Stomach smooth muscle (tissue), 2 donors: ENCODE results near the gene TNS1.

ENCODE experiments used
- H3K27ac ChIP-seq: one replicate; pipeline ENCODE4 v1.7.0; 2013; ENCODE audit warnings: mild to moderate bottlenecking, low read length, inconsistent platforms
- H3K27me3 ChIP-seq, 2 donors: one replicate each; pipeline ENCODE4 v1.7.0; 2013; ENCODE audit warnings: low read length in 2 of 2; ENCODE audit not compliant: insufficient read depth in 2 of 2, control insufficient read depth in 1 of 2
- H3K36me3 ChIP-seq, 2 donors: one replicate each; pipeline ENCODE4 v1.7.0; 2013; ENCODE audit warnings: low read length in 2 of 2; ENCODE audit not compliant: control insufficient read depth in 2 of 2, insufficient read depth in 2 of 2
- H3K4me1 ChIP-seq: one replicate; pipeline ENCODE4 v1.7.0; 2013; ENCODE audit warnings: low read length; ENCODE audit not compliant: control insufficient read depth, insufficient read depth
- H3K4me3 ChIP-seq, 2 donors: one replicate each; pipeline ENCODE4 v1.7.0; 2013; ENCODE audit warnings: low read length in 2 of 2
- H3K9ac ChIP-seq, 2 donors: one replicate each; pipeline ENCODE4 v1.7.0; 2013; ENCODE audit warnings: low read length in 2 of 2, mild to moderate bottlenecking in 1 of 2
- H3K9me3 ChIP-seq, 2 donors: one replicate each; pipeline ENCODE4 v1.7.0; 2013; ENCODE audit warnings: low read length in 2 of 2; ENCODE audit not compliant: control insufficient read depth in 2 of 2
- donor health status: healthy.
- donor health status: Pancreatic carcinoma.

TNS1 gene

GRCh38 chr2:217761645-217762277 lies 241.0 kb downstream of the TNS1 start:
- no peaks in the 10 kb centered on the region for H3K27me3 ChIP-seq
- no peak overlapping the region for H3K9ac ChIP-seq
- peaks cover 0 to 12% of the 10 kb centered on the region in 2 donors for H3K36me3 ChIP-seq
- no peak overlapping the region for H3K4me3 ChIP-seq
- H3K27ac ChIP-seq: no peak overlapping the region
- H3K4me1 ChIP-seq: no peaks in the 10 kb centered on the region
- H3K9me3 ChIP-seq: peaks cover 3 to 5% of the 10 kb centered on the region in 2 donors

- no peak overlapping the region for H3K27ac ChIP-seq
- H3K4me3 ChIP-seq: no peak overlapping the region
- H3K27me3 ChIP-seq: no peaks in the 10 kb centered on the region
- H3K4me1 ChIP-seq: peaks cover 12% of the 10 kb centered on the region
- no peak overlapping the region for H3K9ac ChIP-seq
- peaks cover 0 to 12% of the 10 kb centered on the region in 2 donors for H3K36me3 ChIP-seq
- H3K9me3 ChIP-seq: peaks cover 3 to 5% of the 10 kb centered on the region in 2 donors
These were observed 242.8 kb downstream of the TNS1 start for GRCh38 chr2:217759991-217760390.

- Histone ChIP-seq H3K9me3 (peaks cover 3% of the 10 kb centered on the region in 2 donors), H3K27ac (no peak overlapping the region), H3K36me3 (peaks cover 0 to 3% of the 10 kb centered on the region in 2 donors), H3K4me3 (no peak overlapping the region), H3K4me1 (peaks cover 37% of the 10 kb centered on the region), H3K27me3 (no peaks in the 10 kb centered on the region), H3K9ac (no peak overlapping the region)
These were observed 245.7 kb downstream of the TNS1 start for GRCh38 chr2:217757108-217757463.

GRCh38 chr2:217756375-217757107 lies 246.3 kb downstream of the TNS1 start:
- H3K9me3 ChIP-seq: no peaks in the 10 kb centered on the region
- H3K36me3 ChIP-seq: peaks cover 0 to 3% of the 10 kb centered on the region in 2 donors
- peaks cover 37% of the 10 kb centered on the region for H3K4me1 ChIP-seq
- no peaks in the 10 kb centered on the region for H3K27me3 ChIP-seq
- H3K4me3 ChIP-seq: peak overlapping the region; percentile 53 to 67
- no peak overlapping the region for H3K27ac ChIP-seq
- H3K9ac ChIP-seq: peak overlapping the region in 1 of 2 donors; percentile 14

- Histone ChIP-seq H3K4me3 (no peak overlapping the region), H3K27ac (peak overlapping the region; percentile 2), H3K9ac (no peak overlapping the region), H3K4me1 (peaks cover 39% of the 10 kb centered on the region), H3K27me3 (no peaks in the 10 kb centered on the region), H3K9me3 (no peaks in the 10 kb centered on the region), H3K36me3 (peaks cover 0 to 3% of the 10 kb centered on the region in 2 donors)
These were observed 247.6 kb downstream of the TNS1 start for GRCh38 chr2:217755027-217755745.

GRCh38 chr2:217753460-217754200 lies 249.2 kb downstream of the TNS1 start:
- Histone ChIP-seq H3K27me3 (no peaks in the 10 kb centered on the region), H3K4me1 (peaks cover 53% of the 10 kb centered on the region), H3K4me3 (no peak overlapping the region), H3K9ac (peak overlapping the region in 1 of 2 donors; percentile 14), H3K9me3 (no peaks in the 10 kb centered on the region), H3K27ac (peak overlapping the region; percentile 31), H3K36me3 (peaks cover 0 to 3% of the 10 kb centered on the region in 2 donors)

GRCh38 chr2:217752714-217753459 lies 249.9 kb downstream of the TNS1 start:
- Histone ChIP-seq H3K36me3 (peaks cover 0 to 3% of the 10 kb centered on the region in 2 donors), H3K27ac (peak overlapping the region; percentile 31), H3K4me3 (no peak overlapping the region), H3K9me3 (no peaks in the 10 kb centered on the region), H3K27me3 (no peaks in the 10 kb centered on the region), H3K9ac (peak overlapping the region in 1 of 2 donors; percentile 14), H3K4me1 (peaks cover 56% of the 10 kb centered on the region)

GRCh38 chr2:217751952-217752351 lies 250.8 kb downstream of the TNS1 start:
- Histone ChIP-seq H3K36me3 (no peaks in the 10 kb centered on the region), H3K27me3 (no peaks in the 10 kb centered on the region), H3K27ac (no peak overlapping the region), H3K9ac (no peak overlapping the region), H3K9me3 (no peaks in the 10 kb centered on the region), H3K4me3 (no peak overlapping the region), H3K4me1 (peaks cover 56% of the 10 kb centered on the region)

- Histone ChIP-seq H3K9ac (no peak overlapping the region), H3K9me3 (no peaks in the 10 kb centered on the region), H3K36me3 (no peaks in the 10 kb centered on the region), H3K27ac (no peak overlapping the region), H3K27me3 (no peaks in the 10 kb centered on the region), H3K4me1 (peaks cover 53% of the 10 kb centered on the region), H3K4me3 (no peak overlapping the region)
These were observed 251.6 kb downstream of the TNS1 start for GRCh38 chr2:217751192-217751591.
